ENCODE measurements around the gene TPCN2.

Gene TPCN2

GRCh38 chr11:69078930-69079605, 30.3 kb downstream of the TPCN2 start:
- H3K27me3 ChIP-seq (ENCODE audit: low read length): no peaks in the 10 kb centered on the region
- no peak overlapping the region for H3K9ac ChIP-seq (ENCODE audit: low read length)
- TF ChIP-seq, protein P1, sequence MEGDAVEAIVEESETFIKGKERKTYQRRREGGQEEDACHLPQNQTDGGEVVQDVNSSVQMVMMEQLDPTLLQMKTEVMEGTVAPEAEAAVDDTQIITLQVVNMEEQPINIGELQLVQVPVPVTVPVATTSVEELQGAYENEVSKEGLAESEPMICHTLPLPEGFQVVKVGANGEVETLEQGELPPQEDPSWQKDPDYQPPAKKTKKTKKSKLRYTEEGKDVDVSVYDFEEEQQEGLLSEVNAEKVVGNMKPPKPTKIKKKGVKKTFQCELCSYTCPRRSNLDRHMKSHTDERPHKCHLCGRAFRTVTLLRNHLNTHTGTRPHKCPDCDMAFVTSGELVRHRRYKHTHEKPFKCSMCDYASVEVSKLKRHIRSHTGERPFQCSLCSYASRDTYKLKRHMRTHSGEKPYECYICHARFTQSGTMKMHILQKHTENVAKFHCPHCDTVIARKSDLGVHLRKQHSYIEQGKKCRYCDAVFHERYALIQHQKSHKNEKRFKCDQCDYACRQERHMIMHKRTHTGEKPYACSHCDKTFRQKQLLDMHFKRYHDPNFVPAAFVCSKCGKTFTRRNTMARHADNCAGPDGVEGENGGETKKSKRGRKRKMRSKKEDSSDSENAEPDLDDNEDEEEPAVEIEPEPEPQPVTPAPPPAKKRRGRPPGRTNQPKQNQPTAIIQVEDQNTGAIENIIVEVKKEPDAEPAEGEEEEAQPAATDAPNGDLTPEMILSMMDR (IDR thresholded peaks at IDR 0.05; ENCODE audit: insufficient read depth, low read length, poor library complexity, severe bottlenecking): no peak
- no peak for TF ChIP-seq EZH2phosphoT487 (conservative IDR thresholded peaks at IDR 0.05; ENCODE audit: low read length)
- no peaks in the 10 kb centered on the region for H3K36me3 ChIP-seq (ENCODE audit: low read length)
- H3F3A ChIP-seq (ENCODE audit: insufficient read depth): no peaks in the 10 kb centered on the region
- no peaks in the 10 kb centered on the region for H3K79me2 ChIP-seq (ENCODE audit: insufficient read depth, low read length)
- H3K9me2 ChIP-seq (replicated peaks; ENCODE audit: insufficient read depth, low read length): no peaks in the 10 kb centered on the region
- H3K4me2 ChIP-seq (ENCODE audit: low read depth, low read length, poor library complexity, severe bottlenecking): no peak overlapping the region
- no peaks in the 10 kb centered on the region for H3K9me3 ChIP-seq (ENCODE audit: insufficient read depth, low read length)
- H4K20me1 ChIP-seq (ENCODE audit: low read depth, low read length): no peaks in the 10 kb centered on the region
- H3K27ac ChIP-seq (ENCODE audit: low read depth, low read length): no peak overlapping the region
- H3K4me3 ChIP-seq (ENCODE audit: insufficient read depth, low read length, poor library complexity, severe bottlenecking): no peak overlapping the region
- H2AFZ ChIP-seq (ENCODE audit: low read depth, low read length, severe bottlenecking): no peak overlapping the region

DNA sequence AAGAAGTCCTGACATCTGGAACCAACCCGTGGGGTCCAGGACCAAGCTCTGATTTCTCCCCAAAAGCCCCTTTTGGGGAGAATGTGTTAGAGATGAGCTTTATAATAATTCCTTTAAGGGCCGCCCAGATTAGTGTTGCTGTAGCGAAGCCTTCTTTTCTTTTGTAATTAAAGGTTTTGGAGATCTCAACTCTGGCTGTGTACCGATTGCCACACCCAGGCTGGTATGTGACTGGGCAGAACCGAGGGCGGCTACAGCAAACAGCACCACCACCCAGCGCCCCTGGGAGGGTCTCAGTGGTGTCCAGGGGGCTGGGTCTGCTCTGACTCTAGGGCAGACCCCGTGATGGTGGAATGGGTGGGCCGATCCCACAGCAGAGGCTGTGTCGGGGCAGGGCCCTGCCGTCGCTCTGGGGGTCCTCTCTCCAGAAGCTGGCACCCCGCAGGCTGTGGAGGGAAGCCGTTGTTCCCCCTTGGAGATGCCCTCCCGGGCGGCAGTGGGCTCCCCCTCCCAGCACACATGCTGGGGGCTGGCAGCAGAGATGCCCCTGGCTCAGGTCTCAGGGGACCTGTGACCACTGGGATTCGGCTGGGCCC, 31.0 kb downstream of the TPCN2 start:
- H3K27ac ChIP-seq (ENCODE audit: low read depth, low read length): no peak overlapping the region
- no peaks in the 10 kb centered on the region for H3K9me3 ChIP-seq (ENCODE audit: insufficient read depth, low read length)
- no peak overlapping the region for H3K4me2 ChIP-seq (ENCODE audit: low read depth, low read length, poor library complexity, severe bottlenecking)
- H3F3A ChIP-seq (ENCODE audit: insufficient read depth): no peaks in the 10 kb centered on the region
- TF ChIP-seq, protein P1 (IDR thresholded peaks at IDR 0.05; ENCODE audit: insufficient read depth, low read length, poor library complexity, severe bottlenecking): no peak
- TF ChIP-seq EZH2phosphoT487 (conservative IDR thresholded peaks at IDR 0.05; ENCODE audit: low read length): no peak
- H3K79me2 ChIP-seq (ENCODE audit: insufficient read depth, low read length): no peaks in the 10 kb centered on the region
- H2AFZ ChIP-seq (ENCODE audit: low read depth, low read length, severe bottlenecking): no peak overlapping the region
- no peaks in the 10 kb centered on the region for H3K36me3 ChIP-seq (ENCODE audit: low read length)
- H3K27me3 ChIP-seq (ENCODE audit: low read length): no peaks in the 10 kb centered on the region
- H4K20me1 ChIP-seq (ENCODE audit: low read depth, low read length): no peaks in the 10 kb centered on the region
- H3K9ac ChIP-seq (ENCODE audit: low read length): no peak overlapping the region
- H3K4me3 ChIP-seq (ENCODE audit: insufficient read depth, low read length, poor library complexity, severe bottlenecking): no peak overlapping the region
- no peaks in the 10 kb centered on the region for H3K9me2 ChIP-seq (replicated peaks; ENCODE audit: insufficient read depth, low read length)

GRCh38 chr11:69080257-69080995, 31.7 kb downstream of the TPCN2 start:
- Histone ChIP-seq H2AFZ (ENCODE audit: low read depth, low read length, severe bottlenecking) (no peak overlapping the region), H3K4me3 (ENCODE audit: insufficient read depth, low read length, poor library complexity, severe bottlenecking) (no peak overlapping the region), H3K9me2 (replicated peaks; ENCODE audit: insufficient read depth, low read length) (no peaks in the 10 kb centered on the region), H3K4me2 (ENCODE audit: low read depth, low read length, poor library complexity, severe bottlenecking) (no peak overlapping the region), H3K79me2 (ENCODE audit: insufficient read depth, low read length) (no peaks in the 10 kb centered on the region), H3K27ac (ENCODE audit: low read depth, low read length) (no peak overlapping the region), H3K9ac (ENCODE audit: low read length) (no peak overlapping the region), H3K36me3 (ENCODE audit: low read length) (no peaks in the 10 kb centered on the region), H3K27me3 (ENCODE audit: low read length) (no peaks in the 10 kb centered on the region), H3K9me3 (ENCODE audit: insufficient read depth, low read length) (no peaks in the 10 kb centered on the region), H3F3A (ENCODE audit: insufficient read depth) (no peaks in the 10 kb centered on the region), H4K20me1 (ENCODE audit: low read depth, low read length) (no peaks in the 10 kb centered on the region)
- no peak for TF ChIP-seq EZH2phosphoT487 (conservative IDR thresholded peaks at IDR 0.05; ENCODE audit: low read length)
- TF ChIP-seq, protein P1 (IDR thresholded peaks at IDR 0.05; ENCODE audit: insufficient read depth, low read length, poor library complexity, severe bottlenecking): no peak

Data from SU-DHL-6 (cell line).